Stimulated activated CD4-positive, alpha-beta T cell treated with anti-CD3 and anti-CD28 coated beads, Interleukin-1b, Interleukin-23, amount 100 ng/mL, for 48 hours (primary cell): ENCODE data around the gene PPIL1.
"Not testable (repeated sequence)": the region's sequence is repeated elsewhere in the genome, so short reads cannot be mapped to it uniquely, and the experiment has no call there.

Experiments
- DNase-seq: peaks from one replicate; pipeline ENCODE4 v3.0.0-alpha.2; 2020

Gene PPIL1

DNA sequence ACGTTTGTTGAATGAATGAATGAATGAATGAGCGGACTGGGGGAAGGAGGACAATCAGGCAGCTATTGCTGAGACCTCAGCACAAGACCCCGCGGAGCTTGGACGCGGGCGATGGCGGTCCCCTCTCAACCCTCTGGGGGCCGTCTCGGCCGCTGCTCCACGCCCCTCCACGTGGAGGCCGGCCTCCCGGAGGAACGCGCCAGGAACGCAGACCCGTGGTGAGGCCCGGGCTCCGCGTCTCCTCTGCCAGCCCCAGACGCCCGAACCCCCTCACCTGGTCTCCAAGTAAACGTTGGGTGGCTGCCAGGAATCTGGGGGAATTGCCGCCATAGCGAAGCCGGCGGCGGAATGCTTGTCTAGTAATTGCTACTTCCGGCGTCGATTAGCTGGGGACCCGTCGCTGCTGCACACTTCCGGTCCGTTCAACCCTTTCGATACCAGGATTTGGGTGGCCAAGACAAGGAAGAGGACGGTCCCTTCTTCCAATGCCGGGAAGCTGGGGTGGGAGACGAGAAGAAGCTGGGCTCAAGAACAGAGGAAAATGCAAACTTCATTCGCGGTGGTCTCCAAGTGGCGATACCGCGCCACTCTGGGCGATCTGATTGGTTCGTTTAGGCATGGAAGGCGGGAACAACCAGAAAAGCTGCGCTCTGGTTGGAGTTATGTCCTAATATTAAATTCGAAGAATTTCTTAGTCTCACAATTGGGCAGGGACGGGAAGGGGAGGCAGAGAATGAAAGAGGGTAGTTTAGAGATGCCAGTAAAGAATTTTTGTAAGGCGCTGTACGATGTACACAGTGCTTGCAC is at the start of gene PPIL1:
PPIL1 (minus strand) TSS at position 361 of the 807 bp plus-strand sequence; CDS start at position 330, 31 bp downstream.
- DNase-seq, result peak; percentile 86

DNA sequence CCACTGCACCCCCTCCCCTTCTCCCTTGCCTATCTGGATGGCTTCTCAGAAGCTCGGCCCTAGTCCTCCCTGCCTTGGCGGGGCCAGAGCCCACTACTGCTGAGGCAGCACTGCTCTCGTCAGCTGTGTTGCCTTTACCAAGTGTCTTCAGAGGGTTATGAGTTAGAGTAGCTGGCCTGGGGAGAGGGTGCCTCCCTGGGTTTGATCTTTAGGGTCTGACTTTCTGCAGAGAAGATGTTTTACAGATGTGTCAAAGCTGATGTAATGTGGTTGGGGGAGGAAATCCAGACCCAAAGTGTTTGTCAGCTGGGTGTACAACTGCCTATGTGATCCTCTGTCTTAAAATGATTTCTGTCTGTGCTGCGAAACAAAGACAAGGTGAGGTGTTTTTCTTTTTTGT is 49.5 kb upstream of the PPIL1 start:
- no peak for DNase-seq

DNA sequence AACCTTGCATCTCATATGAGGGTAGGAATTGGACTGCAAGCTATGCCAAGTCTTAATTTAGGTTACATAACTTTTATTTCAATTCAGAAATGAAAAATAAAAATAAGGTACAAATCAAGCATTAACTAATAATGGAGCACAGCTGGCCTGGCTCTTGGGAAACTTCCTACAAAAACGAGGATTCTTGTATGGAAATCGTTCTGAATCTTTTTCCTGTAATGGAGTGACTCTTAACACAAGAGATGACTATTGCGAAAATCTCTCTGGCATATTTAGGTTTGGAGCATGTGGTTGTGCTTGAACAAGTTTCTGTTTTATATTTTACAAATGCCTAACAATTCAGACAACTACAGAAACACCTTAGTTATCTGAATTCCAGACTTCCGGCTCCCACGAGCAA is 45.9 kb upstream of the PPIL1 start:
- DNase-seq, result no peak

DNA sequence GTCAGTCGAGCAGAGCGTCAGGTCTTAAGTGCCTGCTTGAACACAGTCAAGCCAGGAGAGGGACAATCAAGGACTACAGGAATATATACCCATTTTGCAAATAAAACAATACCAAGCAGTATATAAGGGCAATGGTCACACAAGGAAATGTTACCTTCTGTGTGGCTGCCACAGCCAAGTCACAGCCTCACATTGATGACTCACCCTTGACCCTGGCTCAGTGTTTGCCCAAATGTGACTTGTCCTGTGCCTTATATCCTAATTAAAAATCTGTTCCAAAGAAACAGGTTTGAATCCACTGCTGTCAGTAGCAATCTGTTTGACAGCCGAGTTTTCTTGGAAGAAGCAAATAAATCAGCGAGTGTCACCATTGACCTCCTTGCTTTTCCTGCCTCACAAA is 45.4 kb upstream of the PPIL1 start:
- no peak for DNase-seq

DNA sequence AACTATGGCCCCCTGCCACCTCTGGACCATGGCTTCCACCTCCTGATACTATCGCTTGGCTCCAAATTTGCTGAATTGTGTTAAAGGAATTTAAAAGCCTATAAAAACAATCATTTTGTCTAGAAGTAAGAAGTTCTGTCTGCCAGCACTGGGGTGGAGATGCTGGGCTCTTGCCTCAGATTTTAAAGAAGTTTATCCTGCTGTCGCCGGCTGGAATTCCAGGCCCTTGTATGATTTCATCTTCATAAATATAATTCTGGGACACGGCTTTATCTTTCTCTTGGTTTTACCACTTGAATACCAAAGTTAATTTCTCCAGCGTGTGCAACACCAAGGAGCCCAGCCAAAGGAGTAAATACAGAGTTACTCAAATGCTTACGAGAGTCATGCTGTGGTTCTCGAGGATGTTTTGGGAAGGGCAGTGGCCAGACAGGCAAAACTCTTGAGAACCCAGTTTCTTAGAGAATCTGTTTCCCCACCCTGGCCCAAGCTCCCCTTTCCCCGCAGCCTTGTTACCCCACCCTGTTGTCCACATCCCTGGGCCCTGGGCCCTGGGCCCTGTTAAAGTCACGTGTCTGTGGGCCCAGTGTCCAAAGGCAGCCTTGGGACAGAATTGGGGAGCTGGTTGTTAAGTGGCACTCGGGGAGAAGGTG is 43.1 kb upstream of the PPIL1 start:
- no peak for DNase-seq

DNA sequence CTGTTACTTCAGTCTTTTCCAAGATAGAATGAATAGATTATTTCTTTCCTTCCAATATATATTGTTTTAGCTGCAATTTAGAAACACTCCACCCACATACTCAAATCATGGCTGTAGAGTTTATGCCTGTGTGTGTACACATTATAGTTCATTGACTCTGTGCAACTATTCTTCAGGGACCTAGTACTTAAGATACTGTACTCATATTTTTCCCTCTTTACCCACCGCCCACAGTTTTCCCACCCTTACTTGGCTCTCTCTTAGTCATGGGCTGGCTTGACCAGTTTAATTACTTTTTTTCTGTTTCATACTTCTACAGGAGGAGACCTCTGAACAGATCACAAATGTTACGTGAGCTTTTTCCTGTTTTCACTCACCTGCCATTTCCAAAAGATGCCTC is 41.5 kb upstream of the PPIL1 start:
- no peak for DNase-seq

DNA sequence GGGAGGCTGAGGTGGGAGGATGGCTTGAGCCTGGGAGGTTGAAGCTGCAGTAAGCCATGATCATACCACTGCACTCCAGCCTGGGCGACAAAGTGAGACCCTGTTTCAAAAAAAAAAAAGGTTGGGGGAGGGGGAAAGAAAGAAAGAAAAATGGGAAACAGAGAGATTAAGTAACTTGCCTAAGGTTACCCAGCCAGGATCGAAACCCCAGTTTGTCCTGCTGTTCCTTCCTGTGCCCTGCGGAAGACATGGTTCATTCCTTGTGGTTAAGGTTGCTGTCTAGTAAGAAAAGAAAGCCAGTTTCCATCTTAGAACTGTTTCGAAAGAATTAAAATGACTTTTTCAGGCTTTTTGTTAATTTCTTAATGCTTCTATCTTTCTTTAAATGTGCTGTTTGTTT is 41.0 kb upstream of the PPIL1 start:
- DNase-seq, result no peak

DNA sequence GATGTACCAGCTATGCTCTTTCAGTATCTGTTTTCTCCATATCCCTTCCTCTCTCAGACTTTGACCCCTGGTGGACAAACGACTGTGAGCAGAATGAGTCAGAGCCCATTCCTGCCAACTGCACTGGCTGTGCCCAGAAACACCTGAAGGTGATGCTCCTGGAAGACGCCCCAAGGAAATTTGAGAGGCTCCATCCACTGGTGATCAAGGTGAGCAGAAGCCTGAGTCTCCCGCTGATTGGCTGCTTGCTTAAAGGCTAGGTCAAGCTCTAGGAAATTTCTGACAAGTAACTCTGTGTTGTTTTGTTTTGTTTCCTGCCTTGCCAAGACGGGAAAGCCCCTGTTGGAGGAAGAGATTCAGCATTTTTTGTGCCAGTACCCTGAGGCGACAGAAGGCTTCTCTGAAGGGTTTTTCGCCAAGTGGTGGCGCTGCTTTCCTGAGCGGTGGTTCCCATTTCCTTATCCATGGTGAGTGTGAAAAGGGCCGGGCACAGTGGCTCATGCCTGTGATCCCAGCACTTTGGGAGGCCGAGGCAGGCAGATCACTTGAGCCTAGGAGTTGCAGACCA is 39.7 kb upstream of the PPIL1 start:
- no peak for DNase-seq

DNA sequence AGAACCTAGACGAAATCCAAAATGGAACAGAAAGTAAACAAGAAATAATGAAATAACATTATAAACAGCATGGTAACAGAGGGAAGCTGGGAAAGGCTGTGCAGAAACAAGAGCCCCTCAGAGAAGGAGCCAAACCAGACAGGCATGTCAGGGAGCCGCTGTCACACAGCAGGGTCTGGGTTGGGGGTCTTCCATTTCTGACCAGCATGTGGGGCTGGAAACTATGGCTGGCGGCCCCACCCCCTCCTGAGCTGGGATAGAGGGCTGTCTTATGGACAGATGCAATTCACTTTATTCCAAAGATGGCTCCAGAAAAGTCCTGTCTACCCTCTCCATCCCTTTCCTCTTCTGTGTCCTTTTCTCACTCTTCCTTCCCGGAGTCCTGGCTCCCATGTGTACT is 38.5 kb upstream of the PPIL1 start:
- DNase-seq, result no peak

DNA sequence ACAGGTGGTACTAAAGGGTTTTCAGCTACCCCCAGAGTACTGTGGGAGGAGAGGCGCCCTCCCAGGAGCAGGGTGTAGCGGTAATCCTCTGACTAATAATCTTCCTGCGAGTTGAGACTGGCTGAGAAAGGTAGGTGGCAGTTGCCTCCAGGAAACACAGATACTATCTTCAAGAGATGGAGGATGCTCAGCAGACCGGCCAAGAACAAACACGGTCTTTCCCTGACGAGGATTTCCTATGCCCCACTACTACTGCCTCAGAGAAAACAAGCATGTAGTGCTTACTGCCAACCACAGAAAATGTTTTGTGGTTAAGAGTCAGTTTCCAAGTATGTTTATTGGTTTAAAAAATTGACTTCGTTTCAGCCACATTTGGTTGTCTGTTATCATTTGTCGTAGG is 38.0 kb upstream of the PPIL1 start:
- DNase-seq, result peak; percentile 73

DNA sequence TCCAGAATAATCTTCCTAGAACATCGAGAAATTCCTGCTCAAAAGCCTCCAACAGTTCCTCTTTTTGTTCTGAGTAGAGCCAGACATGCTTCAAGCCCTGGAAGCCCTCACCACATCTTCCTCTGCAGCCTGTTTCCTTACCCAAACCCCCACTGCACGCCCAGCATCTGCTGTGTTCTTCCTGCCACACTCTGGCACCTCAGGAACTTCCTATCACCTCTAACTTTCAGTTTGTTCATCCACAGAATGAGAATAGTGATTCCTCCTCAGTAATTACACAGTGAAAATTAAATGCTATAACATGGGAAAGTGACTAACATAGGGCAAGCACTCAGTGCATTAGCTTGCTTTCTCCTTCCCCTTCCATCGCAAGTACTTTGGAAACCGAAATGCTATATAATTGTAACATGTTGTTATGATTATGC is 37.4 kb upstream of the PPIL1 start:
- peak; percentile 46 for DNase-seq

DNA sequence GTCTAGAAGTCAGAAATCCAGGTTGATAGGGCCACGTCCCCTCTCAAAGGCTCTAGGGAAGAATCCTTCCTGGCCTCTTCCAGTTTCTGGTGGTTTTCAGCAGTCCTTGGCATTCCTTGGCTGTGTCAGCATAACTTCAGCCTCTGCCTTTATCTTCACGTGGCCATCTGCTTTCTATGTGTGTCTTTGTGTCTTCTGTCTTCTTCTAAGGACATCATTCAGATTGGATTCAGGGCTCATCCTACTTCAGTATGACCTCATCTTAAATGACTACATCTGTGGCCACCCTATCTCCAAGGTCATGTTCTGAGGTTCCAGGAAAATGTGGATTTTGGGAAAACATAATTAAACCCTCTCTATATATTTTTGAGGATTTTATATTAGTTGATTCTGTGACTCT is 34.1 kb upstream of the PPIL1 start:
- DNase-seq, result no peak

DNA sequence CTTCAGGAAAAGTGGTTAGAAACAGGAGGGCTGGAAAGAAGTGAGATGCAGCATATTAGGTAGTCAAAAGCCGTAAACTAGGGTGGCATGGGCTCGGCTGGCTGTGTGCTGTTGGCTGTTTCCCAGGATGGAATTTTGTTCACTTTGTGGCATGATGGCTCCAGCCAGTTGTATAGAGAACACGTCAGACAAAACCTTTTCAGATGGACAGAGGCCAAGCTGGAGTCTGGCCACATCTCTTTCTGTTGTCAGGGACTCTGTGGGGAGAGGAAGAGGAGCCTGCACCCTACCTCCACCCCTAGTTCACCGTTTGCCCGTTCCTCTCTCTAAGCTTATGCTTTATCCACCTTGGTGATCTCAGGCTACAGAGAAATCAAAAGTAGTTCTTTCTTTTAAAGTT is 33.2 kb upstream of the PPIL1 start:
- no peak for DNase-seq

DNA sequence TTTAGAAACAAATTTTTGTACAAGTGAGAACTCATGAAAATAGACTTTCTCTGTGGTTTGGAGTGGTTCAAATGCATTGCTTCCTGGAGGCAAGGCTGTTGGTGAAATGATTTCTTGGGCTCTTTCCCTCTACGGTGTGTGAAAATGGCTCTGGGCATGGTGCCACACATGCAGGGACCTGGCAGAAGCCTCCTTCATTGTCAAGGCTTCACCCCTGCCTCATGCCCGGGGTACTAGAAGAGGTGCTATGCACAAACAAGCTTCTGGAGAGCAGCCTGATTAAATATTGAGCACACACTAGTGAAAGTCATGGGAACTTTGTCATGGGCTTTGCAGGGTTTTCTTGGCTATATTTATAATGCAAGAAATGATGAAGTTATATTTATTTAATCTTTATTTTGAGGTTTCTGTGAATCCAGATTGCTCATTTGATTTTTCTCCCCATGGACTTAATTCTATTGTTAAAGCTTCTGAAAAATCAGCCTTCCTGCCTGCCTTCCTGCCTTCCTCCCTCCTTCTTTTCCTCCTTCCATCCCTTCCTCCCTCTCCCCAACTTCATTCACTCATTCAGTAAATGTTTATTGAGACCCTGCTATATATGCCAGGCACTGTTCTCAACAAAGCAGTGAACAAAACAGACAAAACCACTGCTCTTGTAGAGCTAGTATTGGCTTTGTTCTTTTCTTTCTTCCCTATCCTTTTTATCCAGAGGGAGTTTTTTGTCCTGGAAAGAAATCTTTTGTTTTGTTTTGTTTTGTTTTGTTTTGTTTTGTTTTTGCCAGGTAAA is 32.1 kb upstream of the PPIL1 start:
- DNase-seq, result no peak

DNA sequence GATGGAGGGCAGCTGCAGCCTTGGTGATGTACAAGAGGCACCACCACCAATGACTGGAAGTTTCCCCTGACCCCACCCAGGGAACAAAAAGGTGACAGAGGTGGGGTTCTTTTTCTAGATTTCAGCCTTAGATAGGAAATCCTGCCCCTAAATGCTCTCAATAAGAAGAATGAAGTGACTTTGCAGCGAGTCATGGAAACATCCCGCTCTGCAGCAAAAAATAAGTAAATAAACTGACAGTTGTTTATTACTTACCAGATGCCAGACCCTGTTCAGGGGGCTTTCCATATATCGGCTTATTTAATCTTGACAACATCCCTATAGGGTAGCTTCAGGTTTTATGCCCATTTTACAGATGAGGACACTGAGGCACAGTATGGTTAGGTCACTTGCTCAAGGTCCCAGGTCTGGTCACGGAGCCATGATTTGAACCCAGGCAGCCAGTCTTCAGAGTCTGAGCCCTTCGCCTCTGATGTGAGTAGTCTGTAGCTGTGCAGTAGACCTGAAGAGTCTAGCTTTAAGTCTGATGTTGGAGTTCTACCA is 30.3 kb upstream of the PPIL1 start:
- DNase-seq, result no peak

DNA sequence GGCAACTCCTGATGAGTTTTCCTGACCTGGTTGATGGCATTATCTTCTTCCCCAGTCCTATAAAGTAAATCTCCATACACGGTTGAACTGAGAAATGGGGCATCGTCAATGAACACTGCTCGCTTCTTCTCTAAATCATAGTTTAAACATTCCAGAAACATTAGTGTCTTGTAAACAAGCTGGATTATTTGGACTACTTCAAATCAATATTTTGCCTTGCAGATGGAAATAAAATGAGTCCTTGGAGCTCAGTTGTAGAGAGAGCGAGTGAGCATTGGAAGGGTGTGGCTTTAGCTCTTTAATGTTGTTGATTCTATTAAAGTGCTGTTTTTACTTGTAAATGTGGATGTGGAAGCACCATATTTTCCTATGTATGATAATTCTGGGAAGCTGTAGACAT is 29.5 kb upstream of the PPIL1 start:
- DNase-seq, result no peak

DNA sequence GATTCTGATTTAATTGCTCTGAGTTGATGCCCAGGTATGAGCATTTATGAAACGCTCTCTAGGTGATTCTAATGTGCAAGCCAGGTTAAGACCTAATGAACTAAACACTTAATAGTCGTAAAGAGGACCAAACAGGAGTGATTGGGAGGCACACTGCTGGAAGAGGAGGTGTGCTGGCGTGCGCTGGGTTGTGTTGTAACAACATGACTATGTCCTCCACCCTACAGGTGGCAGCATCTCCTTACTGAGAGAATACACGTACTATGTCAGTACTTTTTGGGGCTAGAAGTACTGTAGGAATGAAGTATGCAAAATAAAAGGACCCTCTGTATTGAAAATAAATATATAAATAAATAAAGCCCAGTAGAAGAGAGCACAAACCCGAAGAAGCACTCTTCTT is 23.0 kb upstream of the PPIL1 start:
- DNase-seq, result no peak

DNA sequence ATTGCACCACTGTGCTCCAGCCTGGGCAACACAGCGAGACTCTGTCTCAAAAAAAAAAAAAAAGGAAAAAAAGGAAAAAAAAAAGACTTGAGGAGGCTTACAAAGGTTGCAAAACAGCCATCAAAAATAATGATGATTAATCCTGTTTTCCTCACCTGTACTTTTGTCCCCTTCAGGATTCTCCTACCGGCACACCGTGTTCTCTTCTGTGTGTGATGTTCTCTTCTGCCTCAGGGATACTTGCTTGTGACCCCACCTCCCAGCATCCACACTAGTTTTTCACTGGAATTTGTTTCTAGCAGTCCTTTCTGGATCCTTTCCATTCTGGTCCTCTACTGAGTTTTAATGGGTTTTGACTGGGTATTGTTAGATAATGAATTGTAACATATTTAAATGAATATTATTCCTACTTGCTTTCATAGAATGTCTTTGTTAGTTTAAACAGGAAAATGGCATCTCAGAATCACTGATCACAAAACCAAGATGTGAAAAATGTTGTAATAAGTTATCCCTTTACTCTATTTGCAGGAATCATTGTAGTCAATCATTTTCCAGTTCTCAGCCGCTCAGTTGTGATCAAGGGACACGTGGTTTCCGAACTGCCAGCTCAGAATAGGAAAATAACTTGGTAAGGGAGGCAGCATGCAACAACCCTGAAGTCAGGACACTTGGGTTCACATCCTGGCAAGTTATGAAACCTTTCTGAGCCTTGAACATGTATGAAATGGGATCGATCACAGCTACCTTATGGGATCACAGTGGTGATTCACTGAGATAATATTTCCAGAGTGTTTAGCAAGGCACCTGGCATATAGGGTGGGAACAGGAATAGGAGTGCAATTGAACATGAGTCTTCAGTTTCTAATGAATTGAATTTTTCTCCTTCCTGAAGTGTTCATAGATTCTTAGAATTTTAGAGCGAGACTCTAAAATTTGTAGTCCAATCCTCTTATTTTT is 19.7 kb upstream of the PPIL1 start:
- DNase-seq, result no peak

DNA sequence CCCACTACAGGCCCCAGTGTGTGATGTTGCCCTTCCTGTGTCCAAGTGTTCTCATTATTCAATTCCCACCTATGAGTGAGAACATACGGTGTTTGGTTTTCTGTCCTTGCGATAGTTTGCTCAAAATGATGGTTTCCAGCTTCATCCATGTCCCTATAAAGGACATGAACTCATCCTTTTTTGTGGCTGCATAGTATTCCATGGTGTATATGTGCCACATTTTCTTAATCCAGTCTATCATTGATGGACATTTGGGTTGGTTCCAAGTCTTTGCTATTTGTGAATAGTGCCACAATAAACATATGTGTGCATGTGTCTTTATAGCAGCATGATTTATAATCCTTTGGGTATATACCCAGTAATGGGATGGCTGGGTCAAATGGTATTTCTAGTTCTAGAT is 16.6 kb upstream of the PPIL1 start:
- DNase-seq, result not testable (repeated sequence)

DNA sequence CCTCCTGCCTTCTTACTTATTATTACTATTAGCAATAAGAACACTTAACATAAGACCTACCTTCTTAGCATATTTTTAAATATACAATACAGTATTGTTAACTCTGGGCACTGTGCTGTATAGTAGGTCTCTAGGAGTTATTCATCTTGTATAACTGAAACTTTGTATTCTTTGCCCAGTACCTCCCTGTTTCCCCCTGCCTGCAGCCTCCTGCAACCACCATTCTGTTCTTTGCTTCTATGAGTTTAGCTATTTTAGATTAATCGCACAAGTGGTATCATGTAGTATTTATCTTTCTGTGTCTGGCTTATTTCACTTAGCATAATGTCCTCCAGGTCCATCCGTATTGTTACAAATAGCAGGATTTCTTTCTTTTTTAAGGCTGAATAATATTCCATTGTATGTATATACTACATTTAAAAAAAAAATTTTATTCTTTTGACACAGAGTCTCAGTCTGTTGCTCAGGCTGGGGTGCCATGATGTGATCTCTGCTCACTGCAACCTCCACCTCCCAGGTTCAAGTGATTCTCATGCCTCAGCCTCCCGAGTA is 15.6 kb upstream of the PPIL1 start:
- DNase-seq, result no peak

DNA sequence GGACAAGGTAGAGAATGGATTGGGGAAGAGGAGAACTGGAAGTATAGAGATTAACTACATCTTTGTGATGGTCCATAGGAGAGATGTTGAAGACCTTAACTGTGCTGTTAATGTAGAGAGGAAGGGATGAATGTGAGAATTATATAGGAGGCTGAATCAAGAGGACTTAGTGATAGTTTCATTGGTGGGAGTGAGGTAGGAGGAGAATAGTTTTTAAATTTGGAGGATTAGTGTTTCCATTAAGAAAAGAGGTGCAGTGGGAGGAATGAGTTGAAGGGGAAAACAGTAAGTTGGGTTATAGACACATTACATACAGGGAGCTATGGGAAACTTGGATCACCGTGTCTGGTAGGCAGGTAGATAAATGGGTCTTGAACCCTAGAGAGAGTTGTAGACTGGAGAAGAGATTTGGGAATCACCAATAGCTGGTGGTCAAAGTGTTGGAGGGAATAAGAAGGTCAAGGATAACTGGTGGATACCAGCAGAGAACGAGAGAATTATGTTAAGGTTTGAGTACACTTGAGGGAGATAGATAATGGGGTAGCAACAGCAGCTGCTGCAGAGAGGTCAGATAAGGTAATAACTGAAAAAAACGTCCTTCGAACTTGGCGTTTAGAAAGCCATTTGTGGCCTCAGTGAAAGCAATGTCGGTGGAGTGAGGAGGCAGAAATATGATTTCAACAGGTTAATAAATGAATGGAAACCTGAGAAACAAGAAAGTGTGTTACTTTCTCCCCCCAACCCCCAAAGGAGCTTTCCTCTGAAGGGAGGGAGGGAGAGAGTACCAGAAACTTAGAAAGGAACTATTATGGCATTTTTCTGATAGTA is 14.3 kb upstream of the PPIL1 start:
- DNase-seq, result no peak
